8988T (cell line): Measurements from ENCODE around the gene CHGA.

Source experiments
- DNase-seq: peaks from one replicate; pipeline ENCODE4 v3.0.0; 2011

Gene CHGA

GRCh38 chr14:92922883-92923743 is at the start of gene CHGA:
Gene CHGA, plus strand, starts transcription at chr14:92923150. Its CDS starts 210 bp downstream, at chr14:92923360.
- DNase-seq = peak; percentile 54

DNA sequence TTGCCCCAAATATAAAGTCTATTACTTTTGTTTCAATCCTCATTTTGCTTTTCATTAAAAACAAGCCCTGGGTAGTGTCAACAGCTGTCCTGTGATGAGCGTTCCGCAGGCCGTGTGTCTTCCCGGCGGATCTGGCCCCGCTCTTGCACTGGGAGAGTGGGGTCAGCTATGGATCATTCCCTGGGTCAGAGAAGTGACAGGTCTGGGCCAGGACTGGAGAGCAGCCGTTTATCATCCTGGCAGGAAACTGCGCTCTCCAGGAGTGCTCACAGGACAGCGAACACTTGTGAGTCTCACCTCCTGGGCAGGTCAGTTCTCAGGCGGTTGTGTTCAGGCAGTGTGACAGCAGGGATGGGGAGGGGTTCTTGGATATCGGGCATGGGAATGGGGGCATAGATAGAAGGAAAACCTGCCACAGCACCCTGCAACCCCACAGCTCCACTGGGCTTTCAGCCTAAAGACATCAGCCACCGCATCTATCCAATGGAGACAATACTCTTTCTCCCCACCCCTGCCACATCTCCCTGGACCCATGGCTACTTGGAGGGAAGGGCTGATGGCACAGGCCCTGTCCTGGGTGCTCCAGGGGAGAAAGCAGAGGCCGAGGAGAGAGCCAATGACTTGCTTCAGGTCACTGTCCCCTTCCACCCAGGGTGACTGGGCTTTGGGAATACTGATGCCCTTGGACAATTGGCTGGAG is 47.8 kb upstream of the CHGA start:
- DNase-seq = no peak

- no peak for DNase-seq
Measured at GRCh38 chr14:92877757-92878431, 45.1 kb upstream of the CHGA start.

DNA sequence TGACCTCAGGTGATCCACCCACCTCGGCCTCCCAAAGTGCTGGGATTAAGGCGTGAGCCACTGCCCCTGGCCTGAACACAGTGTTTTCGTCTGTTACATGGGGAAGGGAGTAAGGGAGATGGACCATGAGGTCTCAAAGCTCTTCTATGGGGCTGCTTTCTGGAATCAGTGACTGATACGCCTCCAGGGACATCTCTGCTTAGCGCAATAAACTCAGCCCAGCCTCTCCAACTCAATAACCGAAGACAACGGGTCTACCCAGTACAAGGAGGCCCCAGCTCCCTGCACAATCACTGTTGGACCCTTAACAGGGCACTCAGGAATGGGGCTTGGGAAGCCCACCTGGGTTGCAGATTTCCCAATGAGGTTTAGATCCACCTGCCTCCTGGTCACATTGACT is 42.6 kb upstream of the CHGA start:
- DNase-seq = no peak

GRCh38 chr14:92880851-92881250 is 42.1 kb upstream of the CHGA start:
- peak; percentile 36 for DNase-seq

GRCh38 chr14:92883066-92883465 is 39.9 kb upstream of the CHGA start:
- no peak for DNase-seq

GRCh38 chr14:92884410-92884809 is 38.5 kb upstream of the CHGA start:
- no peak for DNase-seq

DNA sequence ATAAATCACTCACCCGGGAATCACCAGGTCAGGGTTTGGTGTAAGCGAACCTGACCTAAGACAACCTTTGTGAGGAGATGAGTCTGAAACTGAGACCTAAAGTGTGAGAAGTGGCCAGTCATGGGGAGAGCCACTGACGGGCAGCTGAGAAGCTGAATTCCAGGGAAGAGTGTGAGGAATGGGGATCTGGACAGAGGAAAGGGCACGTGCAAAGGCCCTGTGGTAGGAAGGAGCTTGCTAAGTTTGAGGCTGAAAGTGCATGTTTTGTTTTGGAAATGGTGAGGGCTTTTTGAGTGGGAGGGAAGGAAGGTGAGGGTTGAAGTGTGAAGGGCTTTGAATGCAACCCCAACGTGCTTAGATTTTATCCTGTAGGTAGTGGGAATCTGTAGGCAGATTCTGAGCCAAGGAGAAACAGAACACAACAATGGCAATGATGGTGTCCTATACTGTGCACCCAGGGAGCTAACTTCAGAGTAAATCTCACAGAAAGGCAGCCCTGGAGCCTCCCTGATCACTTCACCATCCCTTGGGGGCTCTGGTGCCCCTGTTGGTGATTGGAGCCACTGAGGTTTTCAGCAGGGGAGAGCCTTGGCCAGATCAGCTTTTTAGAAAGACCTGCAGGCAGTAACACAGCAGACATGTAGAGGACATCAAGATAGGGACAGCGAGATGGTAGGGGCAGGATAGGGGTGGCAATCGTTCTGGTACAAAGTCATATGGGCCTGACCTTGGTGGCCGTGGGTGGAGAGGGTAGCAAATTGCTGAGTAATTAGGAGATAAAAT is 37.5 kb upstream of the CHGA start:
- no peak for DNase-seq

DNA sequence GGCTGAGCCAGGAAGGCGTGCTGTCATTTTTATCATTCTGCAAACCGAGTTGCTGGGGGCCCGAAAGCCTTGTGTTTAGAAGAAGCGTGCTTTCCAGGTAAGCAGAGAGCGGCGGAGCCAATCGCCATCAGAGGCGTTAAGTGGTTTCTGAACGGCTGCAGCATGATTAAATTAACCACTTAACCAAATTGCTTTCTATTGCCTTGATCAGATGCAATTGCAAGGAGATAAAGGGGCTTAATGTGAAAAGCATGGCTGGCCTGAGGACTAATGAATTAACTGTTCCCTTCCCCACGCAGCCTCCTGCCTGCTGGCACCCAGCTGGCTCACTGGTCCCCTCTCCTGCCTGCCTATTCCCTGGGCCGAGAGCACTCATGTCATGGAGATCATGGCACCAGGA is 36.6 kb upstream of the CHGA start:
- DNase-seq = no peak

GRCh38 chr14:92887157-92887556 is 35.8 kb upstream of the CHGA start:
- DNase-seq = no peak

DNA sequence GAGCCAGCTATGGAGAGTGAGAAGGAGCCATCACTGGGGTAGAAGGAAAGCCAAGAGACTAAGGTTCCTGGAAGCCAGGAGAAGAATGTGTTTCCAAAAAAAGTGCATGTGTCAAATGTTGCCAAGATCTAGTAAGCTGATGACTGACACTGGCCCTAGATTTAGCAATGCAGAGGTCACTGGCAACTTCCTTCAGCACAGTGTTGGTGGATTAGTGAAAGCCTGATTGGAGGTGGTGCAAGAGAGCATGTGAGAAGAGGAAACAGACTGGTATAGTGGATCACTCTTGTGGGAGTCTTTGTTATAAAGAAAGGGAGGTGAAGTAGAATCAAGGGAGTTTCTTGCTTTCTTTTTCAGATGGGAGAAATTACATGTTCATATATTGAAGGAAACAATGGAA is 34.1 kb upstream of the CHGA start:
- DNase-seq = no peak

DNA sequence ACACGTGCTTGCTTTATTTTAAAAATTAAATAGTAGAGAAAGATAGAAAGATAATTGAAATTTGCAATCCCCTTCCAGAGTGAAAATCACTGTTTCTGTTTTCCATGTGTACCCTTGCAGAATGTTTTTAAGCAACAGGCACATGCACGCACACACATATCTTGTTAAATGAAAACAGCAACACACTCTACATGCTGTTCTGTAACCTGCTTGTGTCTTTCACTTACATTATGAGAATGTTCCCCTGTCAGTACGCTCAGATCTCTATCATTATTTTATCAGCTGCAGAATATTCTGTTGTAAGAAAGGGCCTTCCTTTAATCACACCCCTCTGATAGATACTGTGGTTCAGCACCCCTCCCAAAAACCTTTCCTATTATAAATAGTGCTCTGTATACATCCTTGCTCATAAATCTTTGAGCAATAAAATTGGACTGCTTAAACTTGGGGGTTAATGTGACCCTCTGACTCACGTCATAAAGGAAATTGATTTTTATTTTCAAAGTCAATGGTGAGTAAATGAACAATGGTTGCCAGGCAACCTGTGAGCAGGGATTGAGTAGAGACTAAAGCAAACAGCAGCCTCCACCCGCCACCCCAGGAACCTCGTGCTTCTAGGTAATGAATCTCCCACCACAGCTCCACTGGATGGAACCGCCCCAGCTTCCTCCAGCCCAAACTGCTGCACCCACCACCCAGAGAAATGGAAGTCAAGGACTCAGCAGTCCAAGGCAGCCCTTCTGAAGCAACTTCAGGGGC is 31.9 kb upstream of the CHGA start:
- DNase-seq = no peak

DNA sequence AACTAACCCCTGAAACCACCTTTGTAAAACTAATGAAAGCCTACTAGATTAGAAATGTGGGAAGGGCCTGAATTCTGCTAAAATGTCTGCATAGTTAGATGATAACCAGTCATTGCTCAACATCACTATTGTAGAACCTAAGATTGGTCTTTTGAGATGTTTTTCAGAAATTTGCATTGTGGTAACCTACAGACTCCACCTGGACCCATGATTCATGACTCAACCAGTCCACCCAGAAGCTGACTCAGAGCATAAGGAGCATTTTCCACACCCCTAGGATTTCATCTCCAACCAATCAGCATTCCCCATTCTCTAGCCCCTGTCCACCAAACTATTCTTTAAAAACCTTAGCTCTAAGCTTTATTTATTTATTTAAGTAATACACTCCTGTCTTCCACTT is 30.4 kb upstream of the CHGA start:
- no peak for DNase-seq

DNA sequence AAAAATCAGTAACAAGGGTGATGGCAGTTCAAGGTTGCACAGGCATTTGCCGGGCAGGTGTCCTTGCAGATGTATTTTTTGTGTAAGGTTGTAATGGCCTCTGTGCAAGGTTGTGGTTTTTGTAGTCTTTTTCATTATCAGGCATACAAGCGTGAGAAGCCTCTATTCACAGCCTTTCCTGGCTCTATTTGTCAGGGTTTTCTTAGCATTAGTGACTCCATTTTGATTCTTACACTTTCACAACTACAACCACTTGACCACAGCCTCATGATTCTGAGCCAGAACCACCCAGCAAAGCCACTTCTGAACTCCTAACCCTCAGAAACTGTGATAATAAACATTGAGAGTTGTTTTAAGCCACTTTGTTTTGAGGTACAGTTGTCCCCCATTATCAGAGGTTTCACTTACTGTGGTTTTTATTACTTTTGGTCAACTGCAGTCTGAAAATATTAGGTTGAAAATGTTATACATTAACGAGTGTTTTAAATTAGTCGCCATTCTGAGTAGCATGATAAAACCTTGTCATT is 27.5 kb upstream of the CHGA start:
- DNase-seq = no peak

DNA sequence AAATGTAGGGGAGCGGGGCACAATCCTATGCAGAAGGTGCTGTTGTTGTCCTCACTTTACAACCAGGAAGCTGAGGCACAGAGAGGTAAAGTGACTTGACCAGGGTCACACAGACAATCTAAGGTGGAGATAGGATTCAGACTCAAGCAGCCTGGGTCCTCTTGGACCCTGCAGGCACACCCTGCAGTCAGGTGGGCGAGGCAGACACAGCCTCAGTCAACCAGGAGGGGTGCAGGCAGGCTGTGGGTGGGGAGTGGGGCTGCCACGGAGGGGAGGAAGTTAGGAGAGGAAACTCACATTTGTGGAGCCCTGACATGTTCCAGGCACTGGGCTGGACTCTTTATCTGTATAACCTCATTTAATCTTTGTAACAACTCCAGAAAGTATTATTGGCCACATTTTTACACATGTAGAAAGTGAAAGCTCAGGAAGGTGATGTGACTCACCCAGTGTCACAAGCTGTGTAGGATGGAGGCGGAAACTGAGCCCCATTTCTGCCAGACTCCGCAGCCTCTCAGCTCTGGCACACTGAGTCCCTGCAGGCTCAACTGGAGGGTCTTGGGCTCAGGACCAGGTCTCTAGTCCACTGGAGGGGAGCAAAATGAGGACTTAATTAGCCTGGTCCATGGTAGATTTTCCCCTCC is 24.9 kb upstream of the CHGA start:
- no peak for DNase-seq

GRCh38 chr14:92898566-92899131 is 24.3 kb upstream of the CHGA start:
- no peak for DNase-seq

DNA sequence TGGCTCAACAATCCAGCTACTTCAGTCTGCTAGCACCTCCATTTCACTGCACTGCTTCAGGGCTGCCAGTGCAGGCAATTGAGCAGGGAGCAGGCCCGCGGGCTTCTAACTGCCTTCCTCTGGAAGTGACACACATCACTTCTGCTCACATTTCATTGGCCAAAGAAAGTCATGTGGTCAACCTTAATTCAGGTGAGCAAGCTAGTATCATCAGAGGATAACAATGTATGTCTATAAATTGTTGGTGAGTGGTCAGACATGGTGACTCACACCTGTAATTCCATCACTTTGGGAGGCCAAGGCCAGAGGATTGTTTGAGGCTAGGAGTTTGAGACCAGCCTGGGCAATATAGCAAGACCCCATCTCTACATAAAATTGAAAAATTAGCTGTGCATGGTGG is 22.3 kb upstream of the CHGA start:
- no peak for DNase-seq

DNA sequence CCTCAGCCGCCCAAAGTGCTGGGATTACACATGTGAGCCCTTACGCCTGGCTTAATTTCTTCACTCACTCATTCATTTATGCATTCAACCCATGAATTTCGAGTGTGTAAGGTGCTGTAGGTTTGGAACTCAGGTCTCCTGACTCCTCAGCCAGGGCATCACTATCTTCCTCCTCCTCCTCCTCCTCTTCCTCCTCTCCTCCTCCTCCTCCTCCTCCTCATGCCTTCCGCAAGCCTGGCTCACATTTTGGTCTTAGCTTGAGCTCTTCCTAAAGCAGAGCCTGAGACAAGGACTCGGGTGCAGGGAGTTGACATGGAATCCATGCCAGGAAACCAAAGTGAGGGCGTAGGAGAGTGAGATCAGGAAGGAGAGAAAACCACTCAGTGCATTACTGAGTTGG is 20.8 kb upstream of the CHGA start:
- no peak for DNase-seq

DNA sequence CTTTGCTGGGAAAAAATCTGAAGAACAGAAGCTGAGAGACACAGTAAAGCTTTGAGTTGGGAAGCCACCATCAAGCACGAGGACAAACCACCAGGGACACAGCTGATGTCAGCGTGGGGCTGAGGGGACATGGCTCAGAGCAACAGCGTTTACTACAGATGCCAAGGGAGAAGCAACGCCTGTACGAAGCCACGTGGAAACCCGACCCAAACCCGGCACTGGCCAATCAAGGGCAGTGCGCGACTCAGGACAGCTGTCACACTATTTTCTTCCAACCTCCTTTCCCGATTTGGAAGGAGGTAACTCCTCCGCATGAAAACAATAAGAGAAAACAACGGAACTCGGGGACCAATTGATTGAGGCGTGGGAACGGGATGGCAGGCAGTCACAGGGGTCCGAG is 20.2 kb upstream of the CHGA start:
- no peak for DNase-seq

DNA sequence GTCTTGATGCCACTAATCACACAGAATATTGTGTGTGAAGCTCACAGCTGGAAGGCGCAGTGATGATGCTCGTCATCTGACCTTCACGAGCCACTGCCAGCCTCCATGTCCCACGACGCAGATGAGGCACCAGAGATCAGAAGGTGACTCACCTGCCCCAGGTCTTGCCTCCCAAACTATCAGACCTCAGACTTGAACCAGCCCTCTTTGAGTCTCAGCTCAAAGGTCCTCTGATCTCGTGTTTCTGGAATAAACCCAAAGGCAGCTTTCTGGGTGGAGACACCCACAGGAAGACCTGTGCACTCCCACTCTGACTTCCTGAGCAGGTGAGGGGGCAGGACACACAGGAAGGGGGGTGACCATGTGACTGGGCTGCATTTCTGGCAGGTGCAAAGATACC is 19.6 kb upstream of the CHGA start:
- no peak for DNase-seq

DNA sequence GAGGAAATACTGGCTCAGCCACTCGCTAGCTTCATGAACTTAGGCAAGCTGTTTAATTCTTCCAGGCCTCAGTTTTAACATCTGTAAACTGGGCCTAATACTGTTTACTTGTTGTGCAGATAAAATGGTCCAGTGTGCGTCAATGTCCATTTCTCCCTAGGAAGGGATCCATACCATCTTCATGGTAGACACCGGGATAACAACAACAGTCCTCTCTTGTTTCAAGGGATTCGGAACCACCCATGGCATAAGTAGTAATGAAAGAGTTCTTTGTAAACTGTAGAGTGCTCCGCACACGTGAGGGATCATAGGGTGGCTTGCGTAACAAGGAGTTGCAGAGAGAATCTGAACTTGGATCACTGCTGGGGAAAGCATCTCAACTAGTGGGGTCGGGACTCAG is 17.3 kb upstream of the CHGA start:
- DNase-seq = no peak
